Prostate gland (tissue), 2 donors: ENCODE measurements around the gene ADAMTS17.

ENCODE experiments used
- POLR2AphosphoS5 ChIP-seq: sonication (generic); formaldehyde crosslinking; IDR thresholded peaks from one replicate; pipeline ENCODE4 v1.6.1; 2017; ENCODE audit warnings: antibody characterized with exemption
- TF ChIP-seq, protein P1 (sequence below), 4 experiments: fragments of 200-600 bp in 2 of 4; fragments of 450-650 bp in 2 of 4; sonication (generic) in 2 of 4; IDR thresholded peaks; 1 replicate in 3 of 4; 2 replicates in 1 of 4; pipeline ENCODE4 v1.5.1; 2016 to 2019; ENCODE audit warnings: antibody characterized with exemption in 4 of 4, mild to moderate bottlenecking in 2 of 4, moderate library complexity in 2 of 4

DNA sequence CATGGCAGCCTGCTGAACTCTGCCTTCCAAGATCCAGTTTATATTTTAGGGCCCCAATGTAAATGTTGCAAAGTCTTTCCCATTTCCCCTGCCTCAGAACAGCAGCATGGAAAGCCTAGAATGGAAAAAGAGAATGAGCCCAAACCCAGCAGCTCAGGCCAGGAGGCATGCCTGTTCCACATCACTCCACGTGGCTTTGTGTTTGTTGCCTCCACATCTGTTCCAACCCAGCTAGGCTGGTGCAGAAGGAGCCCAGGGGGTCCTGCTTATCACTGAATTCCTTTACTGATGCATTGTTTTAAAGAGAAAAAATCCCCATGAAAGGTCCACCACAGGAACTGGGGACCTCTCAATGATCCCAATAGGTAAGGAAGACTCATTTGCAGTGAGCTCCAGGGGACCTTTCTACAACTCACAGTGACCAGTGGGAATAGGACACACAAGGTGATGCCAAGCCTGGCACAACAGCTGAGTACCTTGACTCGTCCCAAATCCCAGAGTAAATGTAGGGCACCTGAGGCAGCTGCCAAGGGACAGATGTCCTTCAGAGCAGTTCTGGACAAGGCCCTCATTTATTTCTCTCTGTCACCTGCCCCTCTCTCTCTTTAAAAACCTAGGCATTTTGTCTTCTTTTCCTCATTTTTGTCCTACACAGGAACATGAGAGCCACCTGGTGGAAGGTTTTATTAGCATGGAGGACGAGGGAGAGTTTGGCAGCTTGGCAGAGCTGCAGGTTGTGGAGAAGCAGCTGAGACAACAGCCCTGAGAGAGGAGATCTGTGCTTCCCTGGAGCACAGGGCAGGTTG is 41.7 kb upstream of the ADAMTS17 start:
- TF ChIP-seq, protein P1, sequence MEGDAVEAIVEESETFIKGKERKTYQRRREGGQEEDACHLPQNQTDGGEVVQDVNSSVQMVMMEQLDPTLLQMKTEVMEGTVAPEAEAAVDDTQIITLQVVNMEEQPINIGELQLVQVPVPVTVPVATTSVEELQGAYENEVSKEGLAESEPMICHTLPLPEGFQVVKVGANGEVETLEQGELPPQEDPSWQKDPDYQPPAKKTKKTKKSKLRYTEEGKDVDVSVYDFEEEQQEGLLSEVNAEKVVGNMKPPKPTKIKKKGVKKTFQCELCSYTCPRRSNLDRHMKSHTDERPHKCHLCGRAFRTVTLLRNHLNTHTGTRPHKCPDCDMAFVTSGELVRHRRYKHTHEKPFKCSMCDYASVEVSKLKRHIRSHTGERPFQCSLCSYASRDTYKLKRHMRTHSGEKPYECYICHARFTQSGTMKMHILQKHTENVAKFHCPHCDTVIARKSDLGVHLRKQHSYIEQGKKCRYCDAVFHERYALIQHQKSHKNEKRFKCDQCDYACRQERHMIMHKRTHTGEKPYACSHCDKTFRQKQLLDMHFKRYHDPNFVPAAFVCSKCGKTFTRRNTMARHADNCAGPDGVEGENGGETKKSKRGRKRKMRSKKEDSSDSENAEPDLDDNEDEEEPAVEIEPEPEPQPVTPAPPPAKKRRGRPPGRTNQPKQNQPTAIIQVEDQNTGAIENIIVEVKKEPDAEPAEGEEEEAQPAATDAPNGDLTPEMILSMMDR (IDR thresholded peaks at IDR 0.05), result peak in 3 of 4 experiments; percentile 44 to 48 (median 48)
- TF ChIP-seq POLR2AphosphoS5, result peak; percentile 25
